Calu3 (cell line): Measurements from ENCODE around the gene FIZ1. TPM values are rescaled to one million over a fixed set of nuclear protein-coding genes. Genes with fewer than 3 reads are reported as not detected.

Experiments
- BruUV-seq: library from RNA; stranded (reverse); fragments of 400-500 nt; replicated peaks from 2 replicates; lab custom pipeline; 2021; lab: Mats Ljungman, UMichigan
- CTCF ChIA-PET: fragments of 300-600 bp; sonication (Branson Sonifier 250); formaldehyde crosslinking; loops from one replicate; lab custom pipeline; 2022; ENCODE audit warnings: antibody characterized with exemption; lab: Charles Lee
- DNase-seq: peaks from one replicate; pipeline ENCODE4 v3.0.0; 2022
- H3K27ac Mint-ChIP-seq: one replicate; pipeline ENCODE4 v1.8.0; 2022; ENCODE audit warnings: mixed read lengths; ENCODE audit not compliant: unreplicated experiment
- H3K27me3 Mint-ChIP-seq: one replicate; pipeline ENCODE4 v1.8.0; 2022; ENCODE audit warnings: mixed read lengths; ENCODE audit not compliant: unreplicated experiment
- H3K36me3 Mint-ChIP-seq: one replicate; pipeline ENCODE4 v1.8.0; 2022; ENCODE audit warnings: mild to moderate bottlenecking, moderate library complexity, mixed read lengths; ENCODE audit not compliant: insufficient read depth, unreplicated experiment
- H3K4me1 Mint-ChIP-seq: one replicate; pipeline ENCODE4 v1.8.0; 2022; ENCODE audit warnings: mild to moderate bottlenecking, low read depth, mixed read lengths; ENCODE audit not compliant: unreplicated experiment
- H3K4me3 Mint-ChIP-seq: one replicate; pipeline ENCODE4 v1.8.0; 2022; ENCODE audit warnings: mild to moderate bottlenecking, low read depth, moderate library complexity, mixed read lengths; ENCODE audit not compliant: unreplicated experiment
- H3K9me3 Mint-ChIP-seq: one replicate; pipeline ENCODE4 v1.8.0; 2022; ENCODE audit warnings: low read depth, mixed read lengths; ENCODE audit not compliant: unreplicated experiment
- CTCF ChIP-seq: fragments of 200-600 bp; IDR thresholded peaks from one replicate; pipeline ENCODE4 v1.8.0; 2022; ENCODE audit warnings: antibody characterized with exemption; ENCODE audit not compliant: unreplicated experiment
- intact Hi-C: fragments of 100-400 bp; cut with micrococcal nuclease; formaldehyde crosslinking; loops from one replicate; pipeline ENCODE4 v1.10.0; 2022; ENCODE audit not compliant: unreplicated experiment
- total RNA-seq: library from RNA; stranded (reverse); gene quantifications from 2 replicates; pipeline ENCODE4 v1.2.3, GENCODE V29; 2022

Gene FIZ1
- total RNA-seq, 1 experiment from 2014 or later = 18.6 TPM

GRCh38 chr19:55623561-55623960 lies 24.2 kb upstream of the FIZ1 start:
- no peaks in the 10 kb centered on the region for H3K9me3 Mint-ChIP-seq
- peaks cover 36% of the 10 kb centered on the region for H3K36me3 Mint-ChIP-seq
- H3K27me3 Mint-ChIP-seq = no peaks in the 10 kb centered on the region

GRCh38 chr19:55623130-55623529 lies 23.8 kb upstream of the FIZ1 start:
- no TSS peak for BruUV-seq
- intact Hi-C loops = no loop called here
- H3K27ac Mint-ChIP-seq = peak overlapping the region; percentile 95
- no peaks in the 10 kb centered on the region for H3K9me3 Mint-ChIP-seq
- no peak overlapping the region for H3K4me3 Mint-ChIP-seq
- no peak for DNase-seq
- peaks cover 40% of the 10 kb centered on the region for H3K36me3 Mint-ChIP-seq
- CTCF ChIA-PET = no interaction called here
- H3K27me3 Mint-ChIP-seq = no peaks in the 10 kb centered on the region
- peaks cover 19% of the 10 kb centered on the region for H3K4me1 Mint-ChIP-seq
- no peak for TF ChIP-seq CTCF

More at GRCh38 chr19:55623561-55623960, 24.2 kb upstream of the FIZ1 start:
- peak overlapping the region; percentile 95 for H3K27ac Mint-ChIP-seq
- DNase-seq = no peak
- peaks cover 19% of the 10 kb centered on the region for H3K4me1 Mint-ChIP-seq
- CTCF ChIA-PET = interaction anchor here (1.4 kb wide), 1 partner anchor 9 kb away, joined by 10 read pairs; no protein-coding TSS in a partner anchor
- TF ChIP-seq CTCF = no peak
- intact Hi-C loops = no loop called here
- TSS peak; percentile 76 for BruUV-seq
- peak overlapping the region; percentile 92 for H3K4me3 Mint-ChIP-seq

- Mint-ChIP-seq H3K9me3 (no peaks in the 10 kb centered on the region), H3K4me3 (no peak overlapping the region), H3K36me3 (peaks cover 48% of the 10 kb centered on the region), H3K4me1 (peaks cover 19% of the 10 kb centered on the region), H3K27ac (no peak overlapping the region), H3K27me3 (no peaks in the 10 kb centered on the region)
- TF ChIP-seq CTCF = no peak
- no TSS peak for BruUV-seq
- no peak for DNase-seq
- intact Hi-C loops = no loop called here
- CTCF ChIA-PET = no interaction called here
Measured at GRCh38 chr19:55622242-55622969, 23.1 kb upstream of the FIZ1 start.

- H3K4me3 Mint-ChIP-seq = no peak overlapping the region
- CTCF ChIA-PET = no interaction called here
- peaks cover 19% of the 10 kb centered on the region for H3K4me1 Mint-ChIP-seq
- DNase-seq = no peak
- intact Hi-C loops = no loop called here
- peaks cover 52% of the 10 kb centered on the region for H3K36me3 Mint-ChIP-seq
- no peak overlapping the region for H3K27ac Mint-ChIP-seq
- TF ChIP-seq CTCF = no peak
- H3K9me3 Mint-ChIP-seq = no peaks in the 10 kb centered on the region
- H3K27me3 Mint-ChIP-seq = no peaks in the 10 kb centered on the region
- no TSS peak for BruUV-seq
Measured at GRCh38 chr19:55621673-55622231, 22.4 kb upstream of the FIZ1 start.
